Upper lobe of left lung (tissue), 4 donors: Measurements from ENCODE around the gene MEF2A.

ENCODE experiments used
- CTCF ChIP-seq, 6 experiments: fragments of 450-650 bp in 4 of 6; fragments of 200-600 bp in 2 of 6; sonication (generic) in 2 of 6; IDR thresholded peaks; one replicate each; pipeline ENCODE4 v1.5.1; 2016 to 2019; ENCODE audit warnings: antibody characterized with exemption in 6 of 6
- EP300 ChIP-seq, 4 donors: sonication (generic); formaldehyde crosslinking; IDR thresholded peaks; one replicate each; pipeline ENCODE4 v1.5.1; 2017; ENCODE audit warnings: antibody characterized with exemption in 4 of 4, control low read depth in 2 of 4

GRCh38 chr15:99605990-99606389 is 40.2 kb downstream of the MEF2A start:
- no peak for TF ChIP-seq CTCF (IDR thresholded peaks at IDR 0.05)
- TF ChIP-seq EP300 (IDR thresholded peaks at IDR 0.05): no peak
